HG02759 (cell line): ENCODE measurements around the gene CCDC148.
A peak's percentile ranks its signal among the peaks of the same experiment; 100 is the strongest.

Source experiments
- ATAC-seq: cut with Tn5 transposase; IDR thresholded peaks from one replicate; pipeline ENCODE4 v1.9.1; 2021; ENCODE audit warnings: mild to moderate bottlenecking, moderate library complexity; ENCODE audit not compliant: unreplicated experiment

Gene CCDC148

DNA sequence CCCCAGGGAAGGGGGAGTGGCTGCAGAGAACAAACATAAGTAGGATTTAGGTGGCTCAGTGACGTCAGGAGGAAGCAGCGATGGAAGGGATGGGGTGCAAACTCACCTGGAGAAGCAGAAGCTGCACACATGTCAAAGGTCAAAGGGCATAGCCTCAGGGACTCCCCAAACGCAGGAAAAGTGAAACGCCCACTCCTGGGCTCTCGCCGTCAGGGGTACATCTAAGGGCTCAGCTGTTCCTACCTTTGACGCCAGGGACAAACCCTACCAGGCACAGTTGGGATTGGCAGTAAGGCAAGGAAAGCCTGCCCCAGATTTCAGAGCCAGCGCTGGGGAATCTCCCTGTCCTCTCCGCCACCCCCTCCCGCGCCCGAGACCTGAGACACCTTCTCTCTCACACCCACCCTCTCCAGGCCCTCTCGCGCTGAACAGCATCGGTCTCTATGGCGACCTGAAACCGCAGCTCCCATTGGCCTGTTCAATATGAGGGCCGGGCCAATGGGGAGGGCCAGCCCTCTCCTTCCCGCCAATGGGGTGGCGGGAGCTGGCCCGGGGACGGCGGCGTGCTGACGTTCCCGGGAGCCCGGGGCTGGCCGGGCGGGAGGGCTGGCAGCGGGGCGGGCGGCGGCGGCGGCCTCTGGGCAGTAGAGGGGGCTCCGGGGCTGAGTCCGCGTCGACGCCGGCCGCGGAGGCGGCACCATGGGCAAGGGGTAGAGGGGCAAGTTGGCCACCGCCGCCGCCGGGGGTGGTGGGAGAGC is at the start of gene CCDC148, which contains the start of gene PKP4:
Gene CCDC148, minus strand, starts transcription at position 445 of the 758 bp plus-strand sequence. Its CDS starts 314 bp downstream, at position 131.
Gene PKP4, plus strand, starts transcription at position 644 of the 758 bp plus-strand sequence. CDS start 76,233 bp downstream, outside the sequence.
- peak; percentile 90 for ATAC-seq

DNA sequence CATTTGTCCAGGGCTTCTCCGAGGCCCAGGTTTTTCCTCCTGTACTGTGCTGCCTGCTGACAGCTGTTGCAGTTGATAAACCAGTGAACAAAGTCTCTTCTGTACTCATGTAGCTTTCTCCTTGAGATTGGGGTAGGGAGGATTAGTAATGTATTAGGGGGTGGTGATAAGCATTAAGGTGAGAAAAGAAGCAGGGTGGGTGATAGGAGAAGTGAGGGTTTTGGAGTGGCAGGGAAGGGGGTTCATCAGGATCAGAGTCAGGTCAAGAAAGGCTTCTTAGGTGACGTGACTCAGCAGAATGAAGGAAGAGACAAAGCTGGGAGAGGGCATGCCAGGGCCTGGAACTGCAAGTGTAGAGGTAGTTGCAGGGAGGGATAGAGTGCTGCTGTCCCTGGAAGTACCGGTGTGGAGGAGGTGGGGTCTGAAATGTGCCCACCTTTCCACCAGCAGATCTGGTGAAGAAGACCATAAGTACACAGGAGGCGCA is 48.9 kb upstream of the CCDC148 start:
- no peak for ATAC-seq

DNA sequence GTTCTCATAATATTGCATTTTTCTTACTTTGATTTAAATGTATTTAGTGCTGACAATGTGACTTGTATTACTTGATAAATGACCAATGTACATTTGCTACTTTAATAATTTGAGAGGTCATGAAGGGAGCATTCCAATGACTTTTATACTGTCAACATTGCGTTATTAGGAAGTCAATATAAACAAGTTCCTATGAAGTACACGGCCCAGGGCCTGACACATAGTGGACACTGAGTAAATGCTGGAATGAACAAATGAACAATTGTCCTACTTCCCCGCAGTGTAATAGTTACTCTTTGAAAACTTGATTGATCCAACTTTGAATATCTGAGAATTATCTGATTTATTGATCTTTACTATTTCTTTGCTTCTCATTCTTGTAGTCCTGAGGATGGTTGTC is 47.5 kb upstream of the CCDC148 start:
- no peak for ATAC-seq

DNA sequence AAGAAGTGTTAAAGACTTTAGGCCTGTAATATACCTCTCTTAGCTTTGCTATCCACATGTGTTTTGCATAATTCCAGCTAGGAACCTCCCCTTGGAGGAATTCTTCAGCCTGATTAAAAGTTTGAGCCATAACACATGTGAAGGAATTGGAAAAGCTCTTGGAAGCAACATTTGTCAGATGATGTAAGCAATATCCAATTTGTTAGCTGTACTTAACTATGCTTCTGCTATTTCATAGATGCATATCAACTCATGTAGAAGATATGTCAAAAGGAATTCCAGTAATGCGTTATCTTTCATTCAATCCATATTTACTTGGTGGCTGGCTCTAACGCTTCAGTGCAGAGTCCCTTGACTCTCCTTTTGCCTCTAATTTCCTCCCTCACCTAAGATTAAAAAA is 46.4 kb upstream of the CCDC148 start:
- ATAC-seq: no peak

DNA sequence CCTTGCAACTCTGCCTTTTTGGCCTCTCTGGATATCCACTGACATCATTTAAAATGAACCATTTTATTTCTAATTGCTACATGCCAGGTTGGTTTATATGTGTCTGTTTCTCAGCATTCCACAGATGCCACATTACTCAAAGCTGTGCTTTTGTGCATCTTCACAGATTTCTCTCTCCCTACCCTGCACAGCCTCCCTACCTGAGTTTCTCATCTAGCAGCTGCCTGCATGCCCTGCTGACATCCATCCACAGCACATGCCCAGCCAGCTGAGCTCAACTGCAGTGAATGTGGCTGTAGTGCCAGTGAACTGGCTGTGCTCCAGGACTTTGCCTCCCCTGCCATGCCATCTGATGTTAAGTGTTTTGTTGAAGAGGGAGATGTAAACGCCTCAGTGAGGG is 44.7 kb upstream of the CCDC148 start:
- no peak for ATAC-seq

DNA sequence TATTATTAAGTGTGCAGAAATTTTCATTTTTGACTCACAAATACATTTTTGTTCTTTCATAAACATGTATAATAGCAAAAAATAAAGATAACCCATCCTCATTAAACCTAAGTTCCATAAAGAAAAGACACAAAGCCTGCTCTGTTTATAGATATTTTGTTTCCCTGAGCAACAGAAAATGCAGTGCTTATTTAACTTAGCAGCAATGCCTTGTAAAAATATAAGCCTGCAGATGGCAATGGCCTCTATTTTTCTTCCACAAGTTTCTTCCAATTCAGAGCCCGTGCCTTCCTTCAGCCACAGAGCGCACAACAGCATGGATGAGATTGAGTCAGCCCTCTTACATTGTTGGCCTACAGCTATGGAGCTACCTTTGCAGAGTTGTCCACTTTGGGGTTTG is 43.8 kb upstream of the CCDC148 start:
- ATAC-seq: no peak

DNA sequence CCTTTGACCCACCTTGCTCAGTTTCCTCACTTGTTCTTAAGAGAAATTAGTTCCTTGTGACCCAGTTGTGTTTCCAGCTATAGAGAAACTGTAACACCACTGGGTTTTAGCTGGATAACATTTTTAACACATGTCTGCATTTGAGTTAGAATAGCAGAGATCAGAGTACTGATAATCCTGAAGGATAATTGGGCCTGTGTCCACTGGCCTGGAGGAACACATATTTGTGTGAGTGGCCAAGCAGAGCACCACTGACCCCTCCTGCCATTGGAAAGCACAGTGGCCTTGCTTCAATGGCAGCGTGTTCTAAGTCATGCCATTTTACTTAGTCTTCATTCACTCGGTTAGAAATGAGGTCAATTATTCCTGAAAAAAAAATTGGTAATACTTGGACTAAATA is 42.8 kb upstream of the CCDC148 start:
- no peak for ATAC-seq

DNA sequence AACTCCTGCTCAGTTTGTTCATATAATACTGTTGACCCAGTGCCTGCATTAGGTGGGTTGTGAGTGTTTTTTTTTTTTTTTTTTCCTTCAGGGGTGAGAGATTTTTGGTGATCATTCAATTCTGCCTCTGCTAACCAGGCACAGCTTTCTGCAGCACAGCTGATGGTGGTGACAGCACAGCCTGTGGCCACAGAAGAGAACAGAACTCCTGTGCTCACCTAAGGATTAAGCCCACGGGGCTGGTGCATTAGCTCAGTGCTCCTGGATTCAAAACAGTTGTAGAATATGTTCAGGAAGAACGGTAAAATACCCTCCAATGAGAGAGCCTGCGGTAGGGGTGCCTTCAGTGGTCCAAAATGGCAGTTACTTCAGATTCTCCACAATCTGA is 42.2 kb upstream of the CCDC148 start:
- no peak for ATAC-seq

DNA sequence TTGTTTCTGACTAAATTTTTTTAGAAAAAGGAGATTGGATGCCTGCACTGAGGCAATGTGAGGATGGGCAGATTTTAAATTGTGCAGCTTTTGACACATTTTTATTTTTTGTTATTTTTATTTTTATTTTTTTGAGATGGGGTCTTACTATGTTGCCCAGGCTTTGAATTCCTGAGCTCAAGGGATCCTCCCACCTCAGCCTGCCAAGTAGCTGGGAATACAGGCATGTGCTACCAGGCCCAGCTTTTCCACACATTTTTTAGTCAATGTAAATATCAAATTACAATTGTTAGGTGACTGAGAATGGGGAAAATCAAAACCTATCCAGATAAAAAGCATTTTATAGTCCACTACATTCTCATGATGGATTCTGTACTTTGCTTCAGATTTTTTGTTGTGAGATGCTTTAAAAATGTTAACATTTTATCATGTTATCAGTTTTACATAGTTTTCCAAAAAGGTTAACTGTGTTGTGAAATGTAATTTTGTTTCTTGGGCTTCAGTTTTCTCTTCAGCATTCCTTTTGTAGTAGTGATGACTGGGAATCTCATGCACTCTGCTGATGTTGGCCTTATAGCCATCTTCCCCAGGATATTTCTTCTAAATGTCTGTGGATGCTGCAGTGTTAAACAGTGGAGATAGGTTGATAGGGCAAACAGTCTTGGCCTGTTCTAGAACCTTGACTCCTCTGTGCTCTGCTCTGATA is 41.6 kb upstream of the CCDC148 start:
- no peak for ATAC-seq

DNA sequence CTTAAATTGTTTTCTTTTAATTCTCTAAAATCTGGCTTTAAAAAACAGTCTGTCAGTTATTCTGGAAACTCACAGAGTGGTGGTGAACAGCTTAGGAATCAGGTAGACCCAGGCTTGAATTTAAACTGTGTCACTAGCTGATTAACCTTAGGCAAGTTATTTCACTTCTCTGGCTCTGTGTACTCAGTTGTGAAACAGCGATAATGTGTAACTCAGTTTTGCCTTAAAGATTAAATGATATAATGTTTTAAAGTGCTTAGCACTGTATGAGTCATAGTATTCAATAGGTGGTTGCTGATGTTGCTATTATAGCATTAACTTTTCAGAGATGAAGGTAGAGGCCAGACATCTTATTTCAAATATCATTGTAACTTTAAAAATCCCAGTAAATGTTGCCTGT is 40.9 kb upstream of the CCDC148 start:
- no peak for ATAC-seq

DNA sequence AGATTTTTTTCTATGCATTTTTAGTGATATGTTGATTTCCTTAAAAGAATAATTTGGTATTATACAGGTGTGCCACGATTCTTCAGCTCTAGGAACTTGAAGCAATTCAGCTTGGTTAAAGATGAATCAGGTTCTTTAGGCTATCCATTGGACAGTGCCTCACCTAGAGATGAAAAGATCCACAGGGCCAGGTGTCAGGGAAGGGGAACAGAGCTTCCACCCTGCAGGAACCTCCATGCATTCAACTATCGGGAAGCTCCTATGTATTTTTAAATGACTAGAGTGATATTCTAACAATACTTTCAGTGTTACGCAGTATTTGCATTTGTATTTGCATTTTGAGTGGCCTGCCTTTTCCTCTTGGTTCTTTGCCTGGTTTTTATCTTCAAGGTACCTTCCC is 40.4 kb upstream of the CCDC148 start:
- no peak for ATAC-seq

DNA sequence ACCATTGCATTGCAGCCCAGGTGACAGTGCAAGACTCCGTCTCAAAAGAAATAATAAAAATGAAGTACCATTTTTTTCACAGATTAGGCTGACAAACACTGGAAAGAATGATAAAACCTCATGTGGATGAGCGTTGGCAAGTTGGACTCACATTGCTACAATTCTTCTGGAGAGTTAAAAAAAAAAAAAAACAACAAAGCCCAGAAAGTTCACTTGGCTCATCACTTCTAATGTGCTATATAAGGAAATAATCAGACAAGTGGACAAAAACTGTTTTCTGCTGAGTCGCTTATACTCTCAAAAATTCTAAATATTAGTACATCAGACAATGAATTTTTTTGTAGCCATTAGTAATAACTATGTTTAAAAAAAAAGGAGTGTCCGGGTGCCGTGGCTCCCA is 38.6 kb upstream of the CCDC148 start:
- no peak for ATAC-seq

DNA sequence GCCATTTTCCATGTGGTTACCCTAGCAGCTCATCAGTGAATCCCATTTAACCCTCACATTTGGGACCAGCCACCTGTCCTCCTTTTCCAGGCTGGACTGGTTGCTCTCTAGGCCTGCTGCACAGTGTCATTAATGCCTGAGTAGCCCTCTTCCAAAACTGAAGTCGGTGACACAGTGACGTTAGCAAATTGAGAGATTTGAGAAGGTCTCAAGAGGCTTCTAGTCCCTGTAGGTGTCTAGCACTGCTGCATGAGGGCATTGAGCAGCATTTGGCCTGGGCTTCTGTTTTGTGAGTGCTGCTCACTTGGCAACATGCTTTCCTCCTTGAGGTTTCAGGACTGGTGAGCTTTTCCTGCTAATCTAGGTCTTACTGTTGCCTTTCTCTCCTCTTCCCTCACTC is 36.9 kb upstream of the CCDC148 start:
- ATAC-seq: no peak

DNA sequence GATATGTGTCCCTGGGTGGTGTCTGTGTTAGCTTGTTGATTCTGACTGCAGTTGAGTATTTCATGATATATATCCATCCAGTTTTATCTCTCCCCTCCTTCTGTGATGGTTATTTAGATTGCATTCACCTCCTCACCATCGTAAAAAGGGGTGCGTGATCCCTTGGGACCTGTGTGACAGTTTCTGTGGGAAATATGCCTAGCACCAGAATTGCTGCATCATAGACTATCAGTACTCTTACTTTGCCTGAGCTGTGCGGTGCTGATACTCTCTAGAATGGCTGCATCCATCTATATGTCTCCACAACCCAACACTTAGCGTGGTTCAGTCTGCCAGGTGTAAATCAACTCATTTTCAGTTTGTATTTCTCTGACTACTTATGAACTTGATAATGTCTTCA is 34.5 kb upstream of the CCDC148 start:
- no peak for ATAC-seq

DNA sequence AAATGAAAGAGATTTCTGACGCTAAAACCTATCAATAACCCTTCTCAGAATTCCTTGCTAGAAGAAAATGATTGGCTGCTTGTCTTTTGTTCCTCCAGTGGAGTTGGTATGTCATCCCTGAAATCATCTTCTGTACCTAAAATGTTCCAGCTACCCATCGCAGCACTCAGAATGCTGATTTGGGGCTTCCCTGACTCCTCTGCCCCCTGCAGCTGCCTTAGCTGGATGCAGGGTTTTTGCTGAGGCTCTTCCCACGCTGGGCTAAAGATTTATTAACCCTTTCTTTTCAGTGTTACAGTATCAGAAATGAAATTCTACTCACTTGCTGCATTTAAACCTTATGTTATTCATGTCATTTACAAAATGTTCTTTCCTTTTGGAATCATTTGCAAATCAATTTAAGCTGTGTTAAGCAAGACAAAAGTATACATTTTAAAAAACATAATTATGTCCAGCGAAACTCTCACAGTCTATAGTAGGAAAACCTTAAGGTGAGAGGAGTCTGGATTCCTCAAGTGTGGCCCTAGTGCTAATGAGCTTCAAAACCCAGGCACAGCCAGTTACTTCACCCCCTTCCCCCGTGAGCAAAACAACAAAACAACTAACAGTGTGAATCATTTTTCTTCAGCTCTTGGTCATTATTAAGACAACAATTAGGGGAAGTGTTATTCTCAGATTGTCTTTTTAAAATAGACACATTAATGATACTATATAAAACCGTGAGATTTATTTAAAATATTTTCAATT is 33.0 kb upstream of the CCDC148 start:
- ATAC-seq: no peak

DNA sequence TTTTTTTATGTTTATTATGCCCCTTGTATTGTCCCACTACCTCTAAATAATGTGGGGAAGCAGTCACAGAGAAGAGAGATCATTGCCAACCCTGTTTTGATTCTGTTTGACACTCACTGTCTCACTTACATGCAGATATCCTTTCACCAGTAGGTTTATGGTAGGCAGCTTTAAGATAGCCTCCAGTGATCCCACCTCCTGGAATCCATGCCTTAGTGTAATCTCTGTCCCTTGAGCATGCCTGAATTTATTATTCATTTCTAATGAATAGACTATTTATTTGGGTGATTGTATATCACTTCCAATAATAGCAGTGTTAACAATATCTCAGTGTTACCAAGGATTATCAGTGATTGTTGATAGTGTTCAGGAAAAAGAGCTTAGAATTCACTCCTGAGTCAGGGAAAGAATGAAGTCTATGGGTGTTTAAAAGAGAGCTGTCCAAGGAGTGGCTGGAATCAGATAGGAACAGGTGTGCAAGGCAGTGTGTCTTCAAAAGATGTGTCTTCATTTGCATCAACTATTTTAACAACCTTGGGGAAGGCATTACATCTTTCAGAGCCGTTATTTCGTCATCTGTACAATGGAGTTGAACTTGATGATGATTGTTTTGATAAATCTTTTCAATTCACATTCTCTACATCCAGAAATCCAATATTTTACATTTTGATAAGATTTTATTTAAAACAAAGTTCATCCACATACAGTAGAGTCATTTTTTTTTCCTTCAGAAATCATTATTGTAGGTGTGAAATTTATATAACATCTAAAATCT is 32.1 kb upstream of the CCDC148 start:
- no peak for ATAC-seq

DNA sequence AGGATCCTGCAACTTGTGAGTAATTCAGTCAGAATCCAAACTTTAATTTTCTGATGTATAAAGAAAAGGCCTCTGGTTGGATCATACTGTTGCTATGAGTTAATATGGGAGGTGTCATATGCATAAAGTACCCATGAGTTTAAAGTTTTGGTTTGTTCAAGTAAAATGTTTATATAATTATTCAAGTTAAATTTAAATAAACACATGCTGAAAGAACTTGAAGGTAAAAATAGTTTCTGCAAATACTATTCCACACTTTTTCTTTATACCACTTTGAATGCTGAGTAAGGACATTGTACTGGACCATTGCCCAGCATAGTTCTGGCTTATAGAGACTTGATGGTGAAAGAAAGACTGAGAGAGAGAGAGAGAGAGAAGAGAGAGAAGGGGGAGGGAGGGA is 30.9 kb upstream of the CCDC148 start:
- no peak for ATAC-seq

DNA sequence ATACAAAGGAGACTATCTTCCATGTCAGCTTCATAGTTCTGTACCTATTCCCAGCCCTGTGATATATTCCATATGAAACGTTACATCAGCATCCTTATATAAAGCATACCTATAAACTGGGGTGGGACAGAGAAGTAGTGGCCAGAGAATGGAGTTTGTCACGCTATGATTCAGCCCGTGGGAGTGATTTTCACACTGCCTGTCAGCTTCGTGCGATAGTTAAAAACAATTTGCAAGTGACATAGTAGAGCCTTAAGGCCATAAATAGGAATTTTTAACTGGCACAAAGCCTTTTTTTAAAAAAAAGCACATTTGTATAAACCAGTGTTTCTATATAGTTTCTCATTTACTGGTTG is 30.4 kb upstream of the CCDC148 start:
- ATAC-seq: no peak

DNA sequence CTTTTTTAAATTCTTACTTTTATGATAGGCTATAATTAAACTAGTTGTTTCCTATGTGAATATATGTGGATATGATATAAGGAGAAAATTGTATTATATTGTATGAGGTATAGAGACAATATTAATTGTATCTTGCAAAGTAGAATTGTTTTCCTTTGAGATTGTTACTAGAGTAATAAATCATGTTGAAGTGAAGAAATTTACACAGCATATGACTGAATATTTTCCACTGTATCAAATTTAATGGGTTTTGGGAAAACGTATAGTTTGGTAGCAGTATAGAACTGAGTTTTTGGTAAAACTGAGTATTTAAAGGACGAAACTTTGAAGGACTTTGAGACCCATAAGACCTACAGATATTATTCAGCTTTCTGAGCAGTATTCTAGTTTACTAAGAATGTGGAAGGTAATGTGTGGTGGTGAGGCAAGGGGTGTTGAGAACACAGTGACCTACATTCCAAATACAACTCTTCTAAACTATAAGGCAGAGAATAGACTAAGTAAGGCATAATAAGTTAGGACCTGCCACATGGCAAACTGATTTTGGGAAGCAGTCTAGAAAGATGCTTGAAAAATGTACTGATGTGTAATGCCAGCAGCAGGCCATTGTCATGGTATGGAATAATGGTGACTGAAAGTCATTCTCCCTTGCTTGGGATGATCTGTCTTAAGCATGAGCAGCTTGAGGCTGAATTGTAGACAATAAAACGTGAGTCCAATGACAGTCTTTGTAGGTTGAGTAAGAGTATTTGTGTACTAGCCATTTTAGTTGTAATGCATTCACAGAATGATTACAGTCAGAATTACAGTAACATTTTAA is 29.8 kb upstream of the CCDC148 start:
- no peak for ATAC-seq
